AG09319 (cell line): ENCODE results near the gene KLK12.

Experiments used
- DNase-seq: peaks from one replicate; pipeline ENCODE4 v3.0.0-alpha.2; 2010; ENCODE audit warnings: low read depth; ENCODE audit errors: extremely low read depth
- CTCF ChIP-seq: IDR thresholded peaks from 2 replicates; pipeline ENCODE4 v1.5.1; 2011; ENCODE audit warnings: low read depth, mild to moderate bottlenecking, inconsistent platforms, low read length, moderate library complexity

KLK12 gene

GRCh38 chr19:51047031-51047335 lies 12.2 kb upstream of the KLK12 start:
- no peak for DNase-seq
- no peak for TF ChIP-seq CTCF

- TF ChIP-seq CTCF = no peak
- DNase-seq = no peak
Measured at GRCh38 chr19:51044327-51044726, 9.5 kb upstream of the KLK12 start.

GRCh38 chr19:51043497-51043896 lies 8.7 kb upstream of the KLK12 start:
- no peak for TF ChIP-seq CTCF

GRCh38 chr19:51040151-51040550 lies 5.3 kb upstream of the KLK12 start:
- TF ChIP-seq CTCF = no peak
- DNase-seq = no peak

More at GRCh38 chr19:51043497-51043896, 8.7 kb upstream of the KLK12 start:
- DNase-seq = no peak

- no peak for DNase-seq
- TF ChIP-seq CTCF = no peak
Measured at GRCh38 chr19:51036519-51036918, 1.7 kb upstream of the KLK12 start.

GRCh38 chr19:51031880-51032225 lies 2.9 kb downstream of the KLK12 start:
- TF ChIP-seq CTCF = no peak
- no peak for DNase-seq

- TF ChIP-seq CTCF = no peak
- no peak for DNase-seq
Measured at GRCh38 chr19:51031220-51031879, 3.5 kb downstream of the KLK12 start.
